ENCODE data around the gene FASTKD1.

GRCh38 chr2:169565686-169566085 is 8.0 kb downstream of the FASTKD1 start:
- TF ChIP-seq CTCF (IDR thresholded peaks at IDR 0.05; ENCODE audit: borderline replicate concordance, extremely low read depth, low read length, poor library complexity, severe bottlenecking) (no peak), EZH2 (IDR thresholded peaks at IDR 0.05; ENCODE audit: borderline replicate concordance, low read depth, low read length, severe bottlenecking) (no peak)

All from DND-41 (cell line).